SK-N-MC (cell line): ENCODE data around the gene IQCF2.

ENCODE experiments used
- EZH2 ChIP-seq: fragments of 200-600 bp; sonication (generic); IDR thresholded peaks from one replicate; pipeline ENCODE4 v1.6.1; 2017; ENCODE audit warnings: antibody characterized with exemption
- POLR2AphosphoS5 ChIP-seq: IDR thresholded peaks from 2 replicates; pipeline ENCODE4 v1.6.1; 2012; ENCODE audit warnings: mild to moderate bottlenecking, low read depth, low read length, borderline replicate concordance

DNA sequence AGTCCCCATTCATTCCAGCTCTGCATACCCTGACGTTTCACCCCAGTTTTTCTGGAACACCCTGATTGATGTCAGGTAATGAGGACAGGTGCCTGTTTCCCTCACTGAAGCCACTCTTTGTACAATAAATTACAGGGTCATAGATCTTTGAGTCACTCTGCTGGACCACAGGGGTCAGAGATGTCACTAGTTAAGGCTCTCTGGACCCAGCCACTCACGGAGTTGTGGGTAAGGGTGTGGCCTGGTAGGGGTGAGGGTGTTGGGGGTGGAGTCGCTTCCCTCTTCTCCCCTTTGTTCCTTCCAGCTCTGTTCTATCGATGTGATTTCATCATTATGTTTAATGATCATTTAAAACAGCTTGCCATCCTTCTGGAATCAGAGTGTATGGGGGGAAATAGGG, 13.5 kb downstream of the IQCF2 start:
- no peak for TF ChIP-seq EZH2
- TF ChIP-seq POLR2AphosphoS5, result no peak
